ENCODE data around the gene CCDC3.

- TF ChIP-seq POLR2A (IDR thresholded peaks at IDR 0.05) (no peak), CTCF (IDR thresholded peaks at IDR 0.05) (no peak), POLR2AphosphoS5 (IDR thresholded peaks at IDR 0.05) (no peak)
Measured at GRCh38 chr10:12907656-12908055, 93.9 kb downstream of the CCDC3 start.
